OCI-LY3 (cell line): ENCODE measurements around the gene TNS1.

Experiments
- H2AFZ ChIP-seq: fragments of 200-600, 300-600 bp; shearing (Covaris generic); 2 replicates; pipeline ENCODE4 v1.6.0; 2014; ENCODE audit warnings: antibody characterized with exemption, low read depth, low read length
- H3K27ac ChIP-seq: fragments of 200-600, 300-600 bp; sonication (generic); 2 replicates; pipeline ENCODE4 v1.5.1; 2014; ENCODE audit warnings: mild to moderate bottlenecking, low read length, moderate library complexity, mixed read lengths
- H3K27me3 ChIP-seq: fragments of 200-600, 300-600 bp; sonication (generic); 2 replicates; pipeline ENCODE4 v1.6.1; 2014; ENCODE audit warnings: low read depth, low read length, mixed read lengths
- H3K36me3 ChIP-seq: fragments of 200-600, 300-600 bp; sonication (generic); replicated peaks from 2 replicates; pipeline ENCODE3; 2014; ENCODE audit warnings: low read depth, low read length, mixed read lengths
- H3K4me1 ChIP-seq: fragments of 300-600, 200-600 bp; sonication (generic); 2 replicates; pipeline ENCODE4 v1.6.1; 2014; ENCODE audit warnings: low read length, mixed read lengths
- H3K4me2 ChIP-seq: fragments of 200-600, 300-600 bp; sonication (generic); 2 replicates; pipeline ENCODE4 v1.6.1; 2014; ENCODE audit warnings: low read length, mixed read lengths
- H3K4me3 ChIP-seq: fragments of 300-600, 200-600 bp; sonication (generic); 2 replicates; pipeline ENCODE4 v1.5.1; 2014; ENCODE audit warnings: antibody characterized with exemption, mild to moderate bottlenecking, low read length, moderate library complexity
- H3K79me2 ChIP-seq: fragments of 300-600, 200-600 bp; shearing (Covaris generic); 2 replicates; pipeline ENCODE4 v1.6.1; 2014; ENCODE audit warnings: mild to moderate bottlenecking, low read length, mixed read lengths
- H3K9ac ChIP-seq: fragments of 300-600, 200-600 bp; shearing (Covaris generic); 2 replicates; pipeline ENCODE4 v1.6.0; 2014; ENCODE audit warnings: mild to moderate bottlenecking, low read length, moderate library complexity
- H3K9me3 ChIP-seq: fragments of 200-600, 300-600 bp; shearing (Covaris generic); 2 replicates; pipeline ENCODE4 v1.6.1; 2014; ENCODE audit warnings: low read length, mixed read lengths; ENCODE audit not compliant: insufficient read depth
- H4K20me1 ChIP-seq: fragments of 200-600, 300-600 bp; sonication (generic); 2 replicates; pipeline ENCODE4 v1.6.1; 2016; ENCODE audit warnings: low read length, mixed read lengths; ENCODE audit not compliant: insufficient read depth
- EZH2phosphoT487 ChIP-seq: fragments of 200-600 bp; shearing (Covaris generic); IDR thresholded peaks from 2 replicates; pipeline ENCODE4 v1.6.1; 2018; ENCODE audit warnings: antibody characterized with exemption, mixed run types, low read depth
- TF ChIP-seq, protein P1 (sequence below): fragments of 200-600, 300-600 bp; sonication (generic); IDR thresholded peaks from 2 replicates; pipeline ENCODE4 v1.5.1; 2014; ENCODE audit warnings: antibody characterized with exemption, low read length, low read depth

TNS1 gene

DNA sequence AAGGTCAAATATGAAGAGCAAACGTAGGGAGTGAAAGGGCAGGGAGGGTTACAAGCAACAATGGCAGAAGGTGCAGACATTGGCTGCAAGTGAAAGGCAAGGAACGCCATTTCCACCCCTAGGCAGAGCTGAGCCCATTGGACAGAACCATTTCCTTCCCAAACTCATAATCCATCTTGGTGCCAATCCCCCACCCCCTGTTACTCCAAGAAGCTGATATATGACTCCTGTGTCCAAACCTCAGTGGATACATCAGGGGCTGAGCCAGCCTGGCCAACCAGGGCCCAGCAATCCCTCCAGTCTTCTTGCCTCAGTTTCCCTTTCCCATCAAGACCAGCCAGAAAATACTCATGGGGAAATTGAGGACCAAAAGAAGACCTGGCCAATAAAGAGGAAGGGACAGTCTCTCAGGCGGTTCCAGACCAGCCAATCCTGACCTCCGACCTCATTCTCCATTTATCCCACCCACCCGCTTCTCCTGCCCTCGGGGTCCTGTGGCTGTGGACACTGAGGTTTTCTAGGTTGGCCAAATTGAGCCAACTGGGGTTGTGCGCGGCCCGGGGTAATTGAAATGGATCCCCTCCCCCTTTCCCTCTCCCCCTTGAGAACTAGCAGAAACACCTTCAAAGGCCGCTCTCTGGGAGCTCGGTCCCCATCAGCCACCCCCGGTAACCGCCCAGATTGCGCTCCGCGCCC lies 24.8 kb downstream of the TNS1 start:
- no peaks in the 10 kb centered on the region for H3K27me3 ChIP-seq
- no peaks in the 10 kb centered on the region for H4K20me1 ChIP-seq
- H3K27ac ChIP-seq, result no peak overlapping the region
- no peak overlapping the region for H2AFZ ChIP-seq
- H3K36me3 ChIP-seq, result no peaks in the 10 kb centered on the region
- no peak overlapping the region for H3K9ac ChIP-seq
- H3K79me2 ChIP-seq, result no peaks in the 10 kb centered on the region
- no peak overlapping the region for H3K4me3 ChIP-seq
- H3K4me2 ChIP-seq, result no peak overlapping the region
- TF ChIP-seq EZH2phosphoT487, result no peak
- TF ChIP-seq, protein P1, sequence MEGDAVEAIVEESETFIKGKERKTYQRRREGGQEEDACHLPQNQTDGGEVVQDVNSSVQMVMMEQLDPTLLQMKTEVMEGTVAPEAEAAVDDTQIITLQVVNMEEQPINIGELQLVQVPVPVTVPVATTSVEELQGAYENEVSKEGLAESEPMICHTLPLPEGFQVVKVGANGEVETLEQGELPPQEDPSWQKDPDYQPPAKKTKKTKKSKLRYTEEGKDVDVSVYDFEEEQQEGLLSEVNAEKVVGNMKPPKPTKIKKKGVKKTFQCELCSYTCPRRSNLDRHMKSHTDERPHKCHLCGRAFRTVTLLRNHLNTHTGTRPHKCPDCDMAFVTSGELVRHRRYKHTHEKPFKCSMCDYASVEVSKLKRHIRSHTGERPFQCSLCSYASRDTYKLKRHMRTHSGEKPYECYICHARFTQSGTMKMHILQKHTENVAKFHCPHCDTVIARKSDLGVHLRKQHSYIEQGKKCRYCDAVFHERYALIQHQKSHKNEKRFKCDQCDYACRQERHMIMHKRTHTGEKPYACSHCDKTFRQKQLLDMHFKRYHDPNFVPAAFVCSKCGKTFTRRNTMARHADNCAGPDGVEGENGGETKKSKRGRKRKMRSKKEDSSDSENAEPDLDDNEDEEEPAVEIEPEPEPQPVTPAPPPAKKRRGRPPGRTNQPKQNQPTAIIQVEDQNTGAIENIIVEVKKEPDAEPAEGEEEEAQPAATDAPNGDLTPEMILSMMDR, result no peak
- no peaks in the 10 kb centered on the region for H3K4me1 ChIP-seq
- H3K9me3 ChIP-seq, result no peaks in the 10 kb centered on the region

DNA sequence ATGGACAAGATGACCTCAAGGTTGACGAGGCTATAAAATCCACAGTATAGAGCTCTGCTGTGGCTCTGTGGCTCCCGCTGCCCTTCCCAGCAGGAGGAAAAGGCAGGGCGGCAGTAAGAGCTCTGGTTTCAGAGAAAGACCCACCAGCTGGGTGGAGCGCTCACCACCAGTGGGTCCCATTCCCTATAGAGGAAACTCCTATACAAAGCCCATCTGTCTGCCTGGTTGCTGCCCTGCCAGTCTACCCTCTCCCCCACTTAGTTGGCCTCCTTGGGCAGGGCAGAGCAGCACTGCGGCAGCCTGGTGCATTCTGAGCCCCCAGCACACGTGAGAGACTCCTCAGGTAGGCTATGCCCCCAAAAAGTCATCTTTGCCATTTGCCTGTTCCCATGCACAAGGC lies 26.5 kb downstream of the TNS1 start:
- no peaks in the 10 kb centered on the region for H3K36me3 ChIP-seq
- 0 out of 2 replicates have a peak, but pooled peaks cover under 1% of the 10 kb centered on the region for H3K27me3 ChIP-seq
- no peak overlapping the region for H3K9ac ChIP-seq
- H3K4me1 ChIP-seq, result no peaks in the 10 kb centered on the region
- no peak overlapping the region for H3K27ac ChIP-seq
- TF ChIP-seq, protein P1, result no peak
- TF ChIP-seq EZH2phosphoT487, result no peak
- no peak overlapping the region for H2AFZ ChIP-seq
- H3K4me3 ChIP-seq, result no peak overlapping the region
- no peaks in the 10 kb centered on the region for H3K9me3 ChIP-seq
- H3K4me2 ChIP-seq, result no peak overlapping the region
- no peaks in the 10 kb centered on the region for H4K20me1 ChIP-seq
- no peaks in the 10 kb centered on the region for H3K79me2 ChIP-seq

DNA sequence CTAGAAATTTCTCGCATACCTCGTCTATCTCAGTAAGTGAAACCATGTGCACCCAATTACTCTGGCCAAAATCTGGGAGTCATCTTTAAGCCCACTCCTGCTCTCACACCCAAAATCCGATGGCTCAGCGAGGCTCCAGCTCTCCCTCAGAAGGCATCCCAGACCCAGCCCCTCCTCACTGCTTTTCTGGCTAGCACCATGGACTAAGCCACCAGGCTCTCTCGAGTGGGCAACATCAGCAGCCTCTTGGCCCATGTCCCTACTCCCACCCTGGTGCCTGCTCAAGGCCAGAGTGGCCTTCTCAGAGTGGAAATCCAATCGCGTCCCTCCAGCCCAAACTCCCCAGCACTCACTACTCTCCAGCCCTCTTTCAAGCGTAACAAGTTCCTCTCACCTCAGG lies 27.2 kb downstream of the TNS1 start:
- H2AFZ ChIP-seq, result no peak overlapping the region
- H3K36me3 ChIP-seq, result no peaks in the 10 kb centered on the region
- no peaks in the 10 kb centered on the region for H3K4me1 ChIP-seq
- 0 out of 2 replicates have a peak, but pooled peaks cover 4% of the 10 kb centered on the region for H3K27me3 ChIP-seq
- no peak overlapping the region for H3K9ac ChIP-seq
- H3K4me3 ChIP-seq, result no peak overlapping the region
- H4K20me1 ChIP-seq, result no peaks in the 10 kb centered on the region
- TF ChIP-seq, protein P1, result no peak
- no peak for TF ChIP-seq EZH2phosphoT487
- H3K4me2 ChIP-seq, result no peak overlapping the region
- no peak overlapping the region for H3K27ac ChIP-seq
- no peaks in the 10 kb centered on the region for H3K9me3 ChIP-seq
- H3K79me2 ChIP-seq, result no peaks in the 10 kb centered on the region

DNA sequence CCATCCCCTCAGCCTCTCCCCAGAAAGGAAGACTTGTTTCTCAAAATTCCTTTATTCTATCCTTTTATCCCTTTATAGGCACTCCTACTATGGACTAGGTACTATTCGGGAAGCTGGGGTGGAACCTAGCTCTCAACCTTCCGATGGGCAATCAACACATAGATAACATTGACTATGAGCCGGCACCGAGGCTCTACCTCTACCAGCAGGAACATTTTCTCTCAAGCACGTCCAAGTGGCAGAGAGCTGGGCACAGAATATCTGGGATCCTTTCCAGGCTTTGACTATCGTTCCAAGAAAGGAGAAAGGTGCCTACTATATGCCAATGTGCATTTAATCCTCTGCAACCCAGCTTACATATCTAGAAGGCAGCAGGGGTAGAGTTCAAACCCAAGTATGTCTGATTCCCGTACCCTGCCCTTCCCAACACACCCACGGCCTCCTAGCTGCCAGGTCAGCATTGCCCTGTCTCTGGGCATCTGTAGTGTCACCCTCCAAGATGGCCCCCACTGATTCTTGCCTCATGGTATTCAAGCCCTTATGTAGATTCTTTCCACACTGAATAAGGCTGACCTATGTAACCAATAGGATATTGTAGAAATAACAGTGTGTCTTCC lies 28.3 kb downstream of the TNS1 start:
- TF ChIP-seq EZH2phosphoT487, result no peak
- TF ChIP-seq, protein P1, result no peak
- Histone ChIP-seq H3K4me3 (no peak overlapping the region), H3K79me2 (no peaks in the 10 kb centered on the region), H3K36me3 (no peaks in the 10 kb centered on the region), H3K9ac (no peak overlapping the region), H4K20me1 (no peaks in the 10 kb centered on the region), H3K4me2 (no peak overlapping the region), H3K27ac (no peak overlapping the region), H3K9me3 (no peaks in the 10 kb centered on the region), H3K27me3 (0 out of 2 replicates have a peak, but pooled peaks cover 4% of the 10 kb centered on the region), H2AFZ (no peak overlapping the region), H3K4me1 (no peaks in the 10 kb centered on the region)
